NCI-H187 (cell line): ENCODE measurements around the gene SLAMF7.
"Not testable (repeated sequence)": the region's sequence is repeated elsewhere in the genome, so short reads cannot be mapped to it uniquely, and the experiment has no call there.

Experiments
- DNase-seq, 2 experiments: peaks; one replicate each; lab custom pipeline; 2025; lab: John Stamatoyannopoulos, UW

Gene SLAMF7

DNA sequence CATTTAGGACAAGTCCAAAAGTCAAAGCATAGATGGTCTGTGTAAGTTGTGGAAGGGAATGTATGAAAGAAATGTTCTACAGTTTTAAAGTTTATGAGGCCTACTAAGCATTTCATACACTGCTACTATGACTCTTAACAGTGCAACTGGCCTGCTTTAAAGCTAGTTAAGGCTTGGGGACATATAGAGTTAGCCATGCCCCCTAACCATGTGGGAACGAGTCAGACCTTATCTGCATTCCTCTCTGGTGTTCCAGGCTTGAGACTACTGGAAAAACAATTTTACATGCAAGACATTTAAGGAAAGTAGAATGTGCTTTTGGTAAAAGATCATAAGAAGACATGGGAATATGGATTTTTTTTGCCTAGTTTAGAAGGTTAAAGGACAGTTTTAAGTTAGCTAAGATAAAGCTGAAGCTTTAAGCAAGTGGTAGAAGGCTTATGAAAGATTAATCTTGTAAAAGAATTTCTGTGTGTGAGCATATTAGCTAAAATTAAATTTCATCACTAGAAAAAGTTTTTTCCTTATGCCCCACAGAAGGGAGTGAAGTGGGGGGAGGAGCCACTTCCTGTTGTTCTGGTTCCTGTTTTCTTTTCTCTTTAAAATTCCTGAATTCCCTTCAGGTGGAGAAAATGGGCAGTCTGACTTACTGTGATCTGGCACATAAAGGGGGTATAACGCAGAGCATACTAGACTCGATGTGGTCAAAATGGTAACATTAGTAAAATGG is 18.5 kb upstream of the SLAMF7 start:
- no peak for DNase-seq

DNA sequence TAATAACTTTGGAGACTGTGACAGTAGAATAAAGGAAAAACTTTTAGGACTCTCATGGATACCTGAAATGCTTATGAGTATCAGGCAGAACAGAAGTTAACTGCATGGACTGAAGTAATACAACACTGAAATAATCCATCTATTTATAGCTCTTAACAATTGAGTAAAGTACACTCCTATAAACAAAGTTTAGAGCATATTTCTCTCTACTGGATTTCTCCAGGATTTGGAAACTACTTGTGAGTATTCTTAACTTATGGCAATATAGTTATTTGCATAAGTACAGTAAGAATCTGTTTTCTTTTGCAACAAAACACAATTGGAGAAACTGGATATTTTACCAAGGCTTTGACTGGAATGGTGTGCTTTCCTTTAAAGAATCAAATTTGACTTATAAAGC is 17.6 kb upstream of the SLAMF7 start:
- DNase-seq, result no peak

DNA sequence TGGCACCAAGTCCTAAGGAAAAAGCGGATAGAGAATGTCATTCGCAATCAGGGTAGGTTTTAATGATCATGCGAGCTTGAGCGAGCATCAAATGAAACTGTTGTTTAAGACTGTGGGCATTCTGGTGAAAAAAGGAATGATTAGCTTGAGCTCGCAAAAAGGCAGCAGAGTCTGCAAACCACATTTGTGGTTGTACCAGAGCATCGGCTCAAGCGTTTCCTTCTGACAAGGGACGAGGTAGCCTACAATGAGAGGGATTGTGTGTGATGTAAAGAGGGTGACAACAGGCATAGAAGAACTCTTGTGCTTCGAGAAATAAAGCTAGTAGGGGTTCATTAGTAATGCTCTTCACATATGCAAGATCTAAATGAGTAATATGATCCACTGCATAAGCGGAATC is 16.3 kb upstream of the SLAMF7 start:
- no peak for DNase-seq

DNA sequence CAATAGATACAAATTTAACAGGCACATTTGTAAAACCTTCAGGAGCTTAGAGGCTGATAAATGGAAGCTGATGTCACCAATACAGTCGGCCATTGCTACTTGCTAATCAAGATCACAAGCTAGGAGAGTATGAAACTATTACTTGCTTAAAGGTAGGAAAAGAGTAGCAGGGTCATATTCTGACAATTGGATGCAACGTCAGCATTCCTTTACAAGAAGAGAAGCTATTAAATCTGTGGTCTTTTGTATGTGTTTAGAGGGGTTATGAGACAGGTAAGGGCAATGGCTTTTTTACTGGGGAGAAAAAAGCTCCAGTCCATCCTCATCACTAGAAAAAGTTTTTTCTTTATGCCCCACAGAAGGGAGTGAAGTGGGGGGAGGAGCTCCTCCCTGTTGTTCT is 15.7 kb upstream of the SLAMF7 start:
- no peak for DNase-seq

DNA sequence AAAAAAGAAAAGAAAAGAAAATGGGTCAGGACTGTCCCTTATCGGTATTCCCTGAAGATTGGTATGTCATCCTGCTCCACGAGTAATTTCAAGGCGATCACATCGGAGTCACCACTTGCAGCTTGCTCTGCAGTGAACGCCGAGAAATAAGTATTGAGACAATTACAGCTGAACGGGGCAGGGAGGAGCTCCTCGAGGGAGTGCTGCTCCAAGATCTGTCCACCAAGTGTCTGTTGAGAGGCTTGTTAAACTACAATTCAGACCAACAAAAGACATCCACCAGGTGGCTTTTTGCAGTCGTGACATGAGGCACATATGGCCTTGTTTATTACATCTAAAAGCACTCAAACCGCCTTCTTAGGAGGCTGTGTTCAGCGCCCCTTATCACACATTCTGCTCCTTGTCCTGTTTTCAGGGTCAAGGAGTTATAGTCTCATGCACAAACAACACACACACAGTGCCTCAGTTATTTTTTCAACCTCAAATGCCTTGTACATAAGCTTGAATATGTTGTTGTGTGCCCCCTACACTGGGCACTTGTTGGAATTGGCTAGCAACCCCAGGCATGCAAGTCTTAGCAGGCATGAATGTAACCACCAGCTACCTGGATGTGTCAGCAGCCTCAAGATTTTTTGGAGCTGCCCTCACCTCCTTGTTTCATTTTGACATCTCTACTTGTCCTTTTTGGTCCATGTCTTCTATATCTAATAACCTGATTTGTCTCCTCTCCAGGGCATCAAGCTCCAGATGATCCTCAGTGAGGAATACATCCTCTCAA is 14.4 kb upstream of the SLAMF7 start:
- peak; percentile 14 to 68 for DNase-seq

DNA sequence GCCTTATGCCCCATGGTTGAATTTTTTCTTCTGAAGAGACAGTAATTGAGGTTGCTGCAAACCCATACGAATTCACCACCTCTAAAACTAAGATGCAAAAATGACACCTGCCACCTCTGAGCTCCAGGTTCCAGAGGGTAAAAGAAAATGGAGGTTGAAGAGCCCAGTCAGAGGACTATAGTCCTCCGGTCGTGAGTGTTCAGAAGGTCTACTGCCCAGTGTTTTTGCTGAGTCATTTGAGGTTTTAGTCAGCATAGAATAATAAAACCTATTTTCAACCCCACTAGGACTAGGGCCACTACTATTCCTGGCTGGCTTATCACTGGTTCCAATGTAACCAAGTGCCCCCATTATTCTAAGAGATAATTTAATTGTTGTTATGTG is 12.9 kb upstream of the SLAMF7 start:
- no peak for DNase-seq

DNA sequence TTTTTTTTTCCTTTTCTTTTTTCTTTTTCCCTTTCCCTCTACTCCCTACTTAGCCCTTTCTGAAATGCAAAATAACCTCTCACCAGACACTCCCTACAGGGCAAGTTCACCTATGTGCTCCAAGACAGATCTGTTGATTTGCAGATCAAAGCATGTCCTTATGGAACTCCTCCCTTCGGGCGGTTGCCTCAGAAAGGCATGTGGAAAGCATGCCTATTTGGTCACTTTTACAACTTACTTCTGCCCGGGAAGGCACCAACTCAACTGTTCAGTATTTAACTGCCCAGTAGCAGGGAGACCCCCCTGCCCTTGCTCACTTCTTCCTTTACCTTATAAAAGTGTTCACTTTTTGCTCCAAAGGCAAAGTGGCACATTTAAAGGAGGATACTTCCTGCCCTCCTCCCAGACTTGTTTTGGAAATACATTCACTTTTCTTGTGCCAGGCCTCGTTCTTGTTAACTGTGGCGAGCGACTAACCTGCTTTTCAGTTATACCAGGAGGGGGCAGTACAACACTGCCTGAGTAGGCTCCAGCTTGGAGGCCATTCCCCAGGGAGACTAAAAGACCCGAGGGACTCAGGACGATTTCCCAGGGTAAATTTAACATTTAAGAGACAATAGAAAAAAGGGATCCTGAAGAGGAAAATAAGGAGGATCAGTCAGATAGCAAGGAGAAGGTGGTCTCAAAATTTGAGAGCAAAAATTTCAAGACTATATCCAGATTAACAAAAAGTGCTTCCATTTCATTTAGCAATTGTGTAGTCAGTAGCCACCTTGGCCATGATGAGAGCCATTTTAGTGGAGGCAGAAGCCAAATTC is 12.3 kb upstream of the SLAMF7 start:
- peak; percentile 74 to 89 for DNase-seq

DNA sequence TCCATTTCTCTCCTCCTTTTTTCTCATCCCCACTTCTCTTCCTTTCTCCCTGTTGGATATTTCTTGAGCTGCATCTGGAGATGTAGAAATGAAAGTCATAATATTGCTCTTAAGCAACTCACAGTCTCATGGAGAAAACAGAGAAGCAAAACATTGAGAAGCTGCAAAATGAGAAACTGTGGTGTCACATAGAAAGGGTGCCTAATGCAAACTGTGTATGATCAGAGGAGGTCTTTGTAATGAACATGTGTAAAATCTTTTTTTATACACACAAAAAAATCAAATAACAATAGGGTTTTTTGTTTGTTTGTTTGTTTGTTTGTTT is 11.8 kb upstream of the SLAMF7 start:
- no peak for DNase-seq

DNA sequence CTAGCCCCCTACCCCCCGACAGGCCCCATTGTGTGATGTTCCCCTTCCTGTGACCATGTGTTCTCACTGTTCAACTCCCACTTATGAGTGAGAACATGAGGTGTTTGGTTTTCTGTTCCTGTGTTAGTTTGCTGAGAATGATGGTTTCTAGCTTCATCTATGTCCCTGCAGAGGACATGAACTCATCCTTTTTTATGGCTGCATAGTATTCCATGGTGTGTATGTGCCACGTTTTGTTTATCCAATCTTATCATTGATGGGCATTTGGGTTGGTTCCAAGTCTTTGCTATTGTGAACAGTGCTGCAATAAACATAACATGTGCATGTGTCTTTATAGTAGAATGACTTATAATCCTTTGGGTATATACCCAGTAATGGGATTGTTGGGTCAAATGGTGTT is 7.5 kb upstream of the SLAMF7 start:
- not testable (repeated sequence) for DNase-seq

DNA sequence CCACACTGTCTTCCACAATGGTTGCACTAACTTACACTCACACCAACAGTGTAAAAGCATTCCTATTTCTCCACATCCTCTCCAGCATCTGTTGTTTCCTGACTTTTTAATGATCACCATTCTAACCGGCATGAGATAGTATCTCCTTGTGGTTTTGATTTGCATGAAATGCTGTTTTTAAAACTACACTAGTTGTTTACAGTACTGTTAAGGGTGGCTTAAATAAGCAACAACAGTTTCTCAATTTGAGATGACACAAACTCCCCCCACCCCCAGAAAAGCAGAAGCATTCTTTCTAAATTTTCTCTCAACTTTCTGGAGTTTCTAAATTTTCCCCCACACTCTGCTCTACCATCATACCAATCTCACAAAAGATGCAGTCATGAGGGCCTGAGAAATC is 7.1 kb upstream of the SLAMF7 start:
- DNase-seq, result no peak

DNA sequence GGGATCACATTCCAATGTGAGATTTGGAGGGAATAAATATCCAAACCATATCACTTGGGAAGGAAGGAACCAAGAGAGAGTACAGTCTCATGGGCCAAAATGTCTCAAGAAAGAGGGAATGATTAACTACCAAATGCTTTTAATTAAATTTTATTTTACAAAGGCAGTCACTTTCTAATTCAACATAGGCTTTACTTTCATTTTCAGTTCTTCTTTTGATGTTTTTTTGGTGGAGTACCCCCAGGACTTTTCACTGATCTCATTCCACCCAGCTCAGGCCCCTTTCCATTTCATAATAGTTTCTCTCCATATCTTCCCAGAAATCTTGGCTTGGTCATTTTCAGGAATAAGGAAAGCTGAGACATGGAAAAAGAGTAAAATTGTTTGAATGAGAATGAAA is 5.1 kb upstream of the SLAMF7 start:
- DNase-seq, result no peak

DNA sequence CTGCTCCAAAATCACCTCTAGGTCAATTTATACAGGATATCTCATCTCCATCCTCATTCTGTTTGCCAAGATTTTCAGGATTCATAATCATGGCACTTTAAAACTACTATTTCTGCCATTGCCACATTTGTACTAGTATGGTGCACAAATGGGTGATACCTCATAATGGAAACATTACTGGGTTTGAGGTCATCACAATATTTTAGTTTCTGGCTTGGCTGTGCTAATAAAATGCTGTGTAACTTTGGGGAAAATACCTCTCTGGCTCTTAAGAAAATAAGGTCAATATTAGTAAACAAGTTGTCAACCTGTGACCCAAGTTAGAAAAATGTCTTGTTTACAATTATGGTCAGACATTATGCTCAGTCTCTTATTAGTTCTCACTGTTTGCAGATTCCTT is 4.7 kb upstream of the SLAMF7 start:
- DNase-seq, result no peak

DNA sequence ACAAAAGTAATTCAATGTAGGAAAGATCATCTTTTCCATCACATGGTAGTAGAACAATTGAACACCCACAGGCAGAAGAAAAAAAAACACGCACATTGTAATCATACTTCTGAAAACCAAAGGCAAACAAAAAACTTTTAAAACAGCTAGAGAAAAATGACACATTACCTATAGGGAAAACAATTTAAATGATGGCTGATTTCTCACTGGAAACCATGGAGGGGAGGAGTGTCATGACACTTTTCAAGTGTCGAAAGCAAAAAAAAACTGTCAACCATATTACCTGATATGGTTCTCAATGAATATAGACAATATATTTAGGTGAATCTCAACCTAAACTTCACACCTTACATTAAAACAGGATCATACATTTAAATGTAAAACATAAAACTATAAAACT is 776 bp upstream of the SLAMF7 start:
- no peak for DNase-seq

DNA sequence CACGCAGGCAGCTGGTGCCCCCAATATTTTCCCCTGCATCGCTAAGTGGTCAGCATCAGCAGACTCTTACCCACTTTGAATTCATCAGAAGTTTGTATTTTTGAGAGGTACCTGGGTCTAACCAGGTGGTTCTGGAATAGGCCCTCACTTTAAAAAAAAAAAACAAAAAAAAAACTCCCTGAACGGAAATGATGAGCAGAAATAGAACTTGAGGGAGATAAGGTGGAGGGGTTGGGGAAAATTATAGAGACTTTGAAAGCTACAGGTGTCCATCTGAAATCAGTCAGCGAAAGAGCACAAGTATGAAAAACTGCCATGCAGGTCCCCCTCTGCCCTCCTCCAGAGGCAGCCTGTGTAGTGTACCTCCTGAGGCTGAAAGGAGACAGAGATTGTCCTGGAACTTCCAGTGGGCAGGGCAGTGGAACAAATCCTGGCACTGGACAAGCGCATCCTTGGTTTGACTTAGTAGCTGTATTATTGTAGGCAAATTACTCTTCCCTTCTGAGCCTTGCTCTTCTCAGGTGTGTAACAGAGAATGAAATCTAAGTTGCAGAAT is 1.2 kb downstream of the SLAMF7 start:
- no peak for DNase-seq

DNA sequence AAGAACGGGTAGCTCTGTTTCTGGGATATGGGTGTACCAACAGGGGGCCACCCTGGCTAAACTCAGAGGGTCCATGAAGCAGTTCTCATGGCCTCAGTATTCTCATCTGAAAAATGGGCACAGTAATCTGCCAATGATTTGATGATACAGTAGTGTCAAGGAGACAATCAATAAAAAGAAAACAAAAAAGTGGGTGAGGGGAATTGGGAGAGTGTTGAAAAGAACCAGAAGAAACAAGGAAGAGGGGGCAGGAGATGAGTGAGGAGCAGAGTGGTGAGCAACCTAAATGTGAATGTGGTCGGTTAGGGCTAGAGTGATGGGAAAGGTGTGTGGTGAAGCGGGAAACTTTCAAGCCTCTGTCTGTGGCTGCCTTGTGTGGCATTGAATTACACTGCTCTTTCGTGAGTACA is 2.0 kb downstream of the SLAMF7 start:
- no peak for DNase-seq

DNA sequence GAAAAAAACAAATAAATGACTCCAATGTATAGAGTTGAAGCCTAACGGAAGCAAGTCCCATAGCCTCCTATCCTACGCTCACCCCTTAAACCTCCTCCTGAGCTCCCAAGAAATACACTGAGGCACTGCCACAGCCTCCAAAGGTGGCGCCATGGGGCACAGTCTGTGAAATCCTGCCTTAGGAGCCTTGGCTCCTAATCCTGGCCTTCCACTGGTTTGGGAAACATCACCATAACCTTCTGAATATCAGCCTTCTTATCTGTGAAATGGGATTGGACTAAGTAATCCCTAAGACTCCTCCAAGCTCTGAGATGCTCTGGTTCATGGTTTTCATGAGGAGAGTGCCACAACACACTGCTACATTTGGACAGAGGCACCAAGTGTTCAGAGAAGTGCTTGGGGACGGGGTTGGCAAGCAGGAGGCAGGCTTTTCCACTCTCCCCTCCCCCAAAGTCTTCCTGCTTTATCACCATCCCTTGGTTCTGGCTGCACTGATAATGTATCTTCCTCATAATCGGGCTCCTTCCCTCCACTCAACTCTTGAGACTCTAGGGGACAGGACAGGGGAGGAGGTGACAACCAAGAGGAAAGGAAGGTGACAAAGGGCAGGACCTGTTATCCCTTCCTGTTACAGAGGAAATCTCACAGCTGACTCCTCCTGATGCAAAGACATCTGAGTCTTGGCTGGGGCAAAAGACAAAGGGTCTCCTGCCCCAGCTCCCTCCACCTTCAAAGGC is 2.7 kb downstream of the SLAMF7 start:
- no peak for DNase-seq

DNA sequence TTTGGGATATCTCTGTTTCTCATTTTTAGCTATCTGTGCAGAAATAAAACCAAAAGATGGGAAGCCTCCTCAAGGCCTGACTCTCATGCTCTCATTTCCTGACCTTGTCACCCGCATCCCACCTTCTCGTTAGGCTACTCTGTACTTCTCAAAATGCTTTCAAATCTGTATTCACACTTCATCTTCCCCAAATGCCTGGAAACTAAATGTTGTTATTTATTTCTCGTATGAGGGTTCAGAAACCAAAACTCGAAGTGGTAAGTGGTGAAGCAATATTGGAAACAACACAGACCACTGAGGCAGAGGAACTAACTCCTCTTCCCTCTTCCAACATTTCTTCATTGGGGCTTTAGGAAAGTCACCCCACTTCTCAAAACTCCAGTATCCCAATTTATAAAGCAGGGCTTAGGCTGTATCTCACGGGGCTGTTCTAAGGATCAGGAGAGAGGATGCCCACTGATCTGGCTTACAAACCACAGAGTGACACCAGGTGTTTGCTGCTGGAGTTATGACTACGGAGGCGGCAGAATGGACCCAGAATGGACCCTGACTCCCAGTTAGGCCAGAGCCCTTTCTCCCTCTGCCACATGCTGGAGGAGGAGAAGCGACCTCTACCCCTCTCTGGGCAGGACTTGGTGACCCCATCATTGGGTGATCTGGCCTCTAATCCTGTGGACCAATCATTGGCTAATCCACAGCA is 3.5 kb downstream of the SLAMF7 start:
- no peak for DNase-seq

DNA sequence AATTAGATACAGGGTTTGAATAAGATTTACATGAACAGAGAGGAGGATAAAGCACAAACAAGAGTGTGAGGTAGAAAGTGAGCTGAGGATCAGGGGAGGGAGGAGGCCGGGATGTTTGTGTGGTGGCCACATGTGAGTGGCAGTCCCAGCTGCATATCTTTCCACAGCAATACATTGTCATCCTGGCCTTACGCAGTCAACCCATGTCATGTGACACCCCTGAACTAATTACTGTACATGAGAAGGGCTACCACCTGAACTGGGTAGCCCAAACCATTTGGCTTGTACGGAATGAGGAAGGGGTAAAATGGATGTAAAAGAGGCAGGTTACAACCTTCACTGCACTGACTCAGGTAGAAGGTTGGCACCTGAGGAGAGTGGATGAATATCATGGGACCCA is 4.2 kb downstream of the SLAMF7 start:
- DNase-seq, result no peak

DNA sequence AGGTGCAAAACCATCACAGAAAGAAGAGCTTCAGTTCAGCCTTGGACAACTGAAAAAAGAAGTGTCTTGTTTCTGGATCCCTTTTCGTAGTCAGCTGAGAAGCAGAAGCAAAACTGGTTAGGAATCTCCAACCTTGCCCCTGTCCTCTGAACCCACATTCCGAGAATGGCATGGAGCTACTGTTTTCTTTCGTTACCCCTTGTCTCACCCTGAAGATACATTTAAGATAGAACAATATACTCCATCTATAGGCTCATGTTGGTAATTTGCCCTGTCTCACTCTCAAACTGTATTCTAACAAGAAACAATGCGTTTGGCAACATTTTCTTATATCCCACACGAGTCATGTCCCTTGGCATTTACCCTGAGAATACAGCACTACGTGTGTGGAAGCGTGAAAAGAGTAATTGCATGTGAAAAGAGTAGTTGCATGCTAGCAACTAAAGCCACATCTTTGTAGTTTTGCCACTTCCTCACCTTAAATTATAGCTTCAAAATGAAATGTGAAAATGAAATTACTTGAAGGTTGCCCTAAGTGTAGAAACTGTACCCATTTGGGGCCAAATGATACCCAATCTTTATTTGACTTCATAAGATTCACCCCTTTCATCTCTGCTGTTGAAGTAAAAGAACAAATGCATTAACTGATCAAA is 5.3 kb downstream of the SLAMF7 start:
- no peak for DNase-seq

DNA sequence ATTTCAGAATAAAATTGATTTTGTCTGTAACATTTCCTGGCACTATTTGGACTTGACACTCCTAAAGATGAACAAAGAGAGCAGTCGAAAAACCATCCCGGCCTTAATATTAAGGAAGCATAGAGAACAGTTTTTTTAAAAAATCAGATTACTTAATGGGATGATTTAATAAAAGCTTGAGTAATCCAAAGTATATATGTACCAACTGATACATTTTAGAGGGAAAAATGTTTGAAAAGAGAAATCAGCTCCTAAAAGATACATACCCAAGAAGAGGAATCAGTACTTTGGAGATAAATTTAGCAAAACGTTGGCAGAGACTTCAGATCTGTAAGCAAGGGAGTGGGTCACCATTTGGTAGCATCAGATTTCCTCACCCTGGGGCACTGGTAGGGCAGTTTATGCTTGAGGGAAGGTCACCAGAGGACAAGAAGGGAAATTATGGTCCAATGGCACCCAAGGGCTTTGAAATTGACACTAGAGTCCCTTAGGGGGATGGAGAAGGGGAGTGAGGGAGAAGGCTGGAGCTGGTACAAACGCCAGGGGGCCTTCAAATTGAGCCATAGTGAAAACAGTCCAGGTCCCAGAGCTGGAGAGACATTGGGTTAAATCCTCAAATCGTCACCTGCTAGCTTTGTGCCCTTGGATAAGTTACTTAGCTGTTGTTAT is 5.9 kb downstream of the SLAMF7 start:
- DNase-seq, result no peak
